ENCODE results near the gene CCDC28B. TPM values are rescaled to one million over a fixed set of nuclear protein-coding genes. Genes with fewer than 3 reads are reported as not detected.

Gene CCDC28B
- polyA plus RNA-seq, 3 donors: 2.5 to 5.6 (median 3.7) TPM

- Mint-ChIP-seq H3K27ac (peak overlapping the region in 4 of 7 donors; percentile 42 to 54 (median 50)), H3K36me3 (peaks cover 30 to 60% of the 10 kb centered on the region in 2 donors), H3K4me1 (peaks cover 54% of the 10 kb centered on the region), H3K4me3 (no peak overlapping the region), H3K27me3 (ENCODE audit: low read depth in 3 of 3) (peaks cover 0 to 2% (median 0%) of the 10 kb centered on the region in 3 donors), H3K9me3 (no peaks in the 10 kb centered on the region)
- intact Hi-C loops (cut with micrococcal nuclease): loop anchor here in 1 of 2 donors (10.0 kb wide), 1 partner anchor 113 kb away; the partner anchor contains the start of gene HDAC1
- peaks cover 39% of the 10 kb centered on the region for H4K20me1 ChIP-seq (ENCODE audit: insufficient read depth, low read length)
- H3K4me2 ChIP-seq (replicated peaks; ENCODE audit: extremely low read depth, low read length, poor library complexity, severe bottlenecking): no peak overlapping the region
- peaks cover 40 to 50% of the 10 kb centered on the region in 2 donors for H3K36me3 ChIP-seq (replicated peaks in 1 of 2; ENCODE audit: control insufficient read depth in 1 of 2, insufficient read depth in 2 of 2, low read length in 2 of 2)
- no peak overlapping the region for H2AFZ ChIP-seq (ENCODE audit: insufficient read depth, low read depth, low read length, poor library complexity, severe bottlenecking)
- WGBS (ENCODE audit: insufficient coverage): 78% methylated on average over 4 of the region's 6 CpGs
- peaks cover 61% of the 10 kb centered on the region for H3K79me2 ChIP-seq (ENCODE audit: insufficient read depth, low read length)
- TF ChIP-seq, protein P1, sequence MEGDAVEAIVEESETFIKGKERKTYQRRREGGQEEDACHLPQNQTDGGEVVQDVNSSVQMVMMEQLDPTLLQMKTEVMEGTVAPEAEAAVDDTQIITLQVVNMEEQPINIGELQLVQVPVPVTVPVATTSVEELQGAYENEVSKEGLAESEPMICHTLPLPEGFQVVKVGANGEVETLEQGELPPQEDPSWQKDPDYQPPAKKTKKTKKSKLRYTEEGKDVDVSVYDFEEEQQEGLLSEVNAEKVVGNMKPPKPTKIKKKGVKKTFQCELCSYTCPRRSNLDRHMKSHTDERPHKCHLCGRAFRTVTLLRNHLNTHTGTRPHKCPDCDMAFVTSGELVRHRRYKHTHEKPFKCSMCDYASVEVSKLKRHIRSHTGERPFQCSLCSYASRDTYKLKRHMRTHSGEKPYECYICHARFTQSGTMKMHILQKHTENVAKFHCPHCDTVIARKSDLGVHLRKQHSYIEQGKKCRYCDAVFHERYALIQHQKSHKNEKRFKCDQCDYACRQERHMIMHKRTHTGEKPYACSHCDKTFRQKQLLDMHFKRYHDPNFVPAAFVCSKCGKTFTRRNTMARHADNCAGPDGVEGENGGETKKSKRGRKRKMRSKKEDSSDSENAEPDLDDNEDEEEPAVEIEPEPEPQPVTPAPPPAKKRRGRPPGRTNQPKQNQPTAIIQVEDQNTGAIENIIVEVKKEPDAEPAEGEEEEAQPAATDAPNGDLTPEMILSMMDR (IDR thresholded peaks at IDR 0.05): no peak
- DNase-seq: no peak
- no peaks in the 10 kb centered on the region for H3K27me3 ChIP-seq (ENCODE audit: control insufficient read depth in 2 of 2, insufficient read depth in 2 of 2, low read length in 2 of 2)
- peaks cover 35 to 41% of the 10 kb centered on the region in 2 donors for H3K4me1 ChIP-seq (ENCODE audit: control insufficient read depth in 1 of 2, insufficient read depth in 2 of 2, low read length in 2 of 2)
- H3K4me3 ChIP-seq (replicated peaks in 1 of 3; ENCODE audit: low read depth in 2 of 3, low read length in 3 of 3): no peak overlapping the region
- peak overlapping the region in 1 of 2 donors; percentile 55 for H3K27ac ChIP-seq (ENCODE audit: low read depth in 1 of 2, low read length in 2 of 2)
- no peak overlapping the region for H3K9ac ChIP-seq (ENCODE audit: insufficient read depth, low read length, poor library complexity, severe bottlenecking)
- no peaks in the 10 kb centered on the region for H3K9me3 ChIP-seq (replicated peaks in 1 of 2; ENCODE audit: control insufficient read depth in 1 of 2, insufficient read depth in 1 of 2, low read length in 2 of 2)
Observed at GRCh38 chr1:32182060-32182459, 18.3 kb upstream of the CCDC28B start.

GRCh38 chr1:32184650-32185049 lies 15.7 kb upstream of the CCDC28B start:
- TF ChIP-seq, protein P1 (IDR thresholded peaks at IDR 0.05): no peak
- H4K20me1 ChIP-seq (ENCODE audit: insufficient read depth, low read length): peaks cover 50% of the 10 kb centered on the region
- H3K4me1 ChIP-seq (ENCODE audit: control insufficient read depth in 1 of 2, insufficient read depth in 2 of 2, low read length in 2 of 2): peaks cover 17 to 22% of the 10 kb centered on the region in 2 donors
- H3K27ac ChIP-seq (ENCODE audit: low read depth in 1 of 2, low read length in 2 of 2): peak overlapping the region in 1 of 2 donors; percentile 21
- no peaks in the 10 kb centered on the region for H3K9me3 ChIP-seq (replicated peaks in 1 of 2; ENCODE audit: control insufficient read depth in 1 of 2, insufficient read depth in 1 of 2, low read length in 2 of 2)
- no peaks in the 10 kb centered on the region for H3K27me3 ChIP-seq (ENCODE audit: control insufficient read depth in 2 of 2, insufficient read depth in 2 of 2, low read length in 2 of 2)
- Mint-ChIP-seq H3K27me3 (ENCODE audit: low read depth in 3 of 3) (peaks cover 0 to 2% (median 0%) of the 10 kb centered on the region in 3 donors), H3K9me3 (no peaks in the 10 kb centered on the region), H3K4me1 (peaks cover 37% of the 10 kb centered on the region), H3K36me3 (peaks cover 55 to 85% of the 10 kb centered on the region in 2 donors), H3K4me3 (no peak overlapping the region), H3K27ac (peak overlapping the region in 1 of 7 donors; percentile 58)
- H2AFZ ChIP-seq (ENCODE audit: insufficient read depth, low read depth, low read length, poor library complexity, severe bottlenecking): no peak overlapping the region
- no peak for DNase-seq
- no peak overlapping the region for H3K4me2 ChIP-seq (replicated peaks; ENCODE audit: extremely low read depth, low read length, poor library complexity, severe bottlenecking)
- intact Hi-C loops (cut with micrococcal nuclease): loop anchor here in 1 of 2 donors (10.0 kb wide), 1 partner anchor 110 kb away; the partner anchor contains the start of gene HDAC1
- peaks cover 65 to 76% of the 10 kb centered on the region in 2 donors for H3K36me3 ChIP-seq (replicated peaks in 1 of 2; ENCODE audit: control insufficient read depth in 1 of 2, insufficient read depth in 2 of 2, low read length in 2 of 2)
- peaks cover 71% of the 10 kb centered on the region for H3K79me2 ChIP-seq (ENCODE audit: insufficient read depth, low read length)
- H3K9ac ChIP-seq (ENCODE audit: insufficient read depth, low read length, poor library complexity, severe bottlenecking): no peak overlapping the region
- H3K4me3 ChIP-seq (replicated peaks in 1 of 3; ENCODE audit: low read depth in 2 of 3, low read length in 3 of 3): no peak overlapping the region
